HepG2 (cell line): Measurements from ENCODE around the gene MBOAT7. TPM values are rescaled to one million over a fixed set of nuclear protein-coding genes. Genes with fewer than 3 reads are reported as not detected.
"Not testable (repeated sequence)": the region's sequence is repeated elsewhere in the genome, so short reads cannot be mapped to it uniquely, and the experiment has no call there.

Source experiments
- ATAC-seq: fragments of 200-7000 bp; cut with Tn5 transposase; 3 replicates; pipeline ENCODE4 v1.9.1; 2020; ENCODE audit warnings: mild to moderate bottlenecking, moderate library complexity
- BruUV-seq: library from RNA; stranded (reverse); fragments of 400-500 nt; replicated peaks from 2 replicates; lab custom pipeline; 2021; lab: Mats Ljungman, UMichigan
- CTCF ChIA-PET: fragments of 300-600 bp; formaldehyde crosslinking; extraction: SDS; loops from one replicate; lab custom pipeline; 2021; ENCODE audit warnings: low total read pairs, inconsistent platforms, low intra/inter-chr PET ratio; lab: Yijun Ruan, JAX
- POLR2A ChIA-PET: fragments of 350-600 bp; sonication (Branson Sonifier 250); formaldehyde crosslinking; loops from one replicate; lab custom pipeline; 2020; ENCODE audit warnings: antibody characterized with exemption, inconsistent platforms; lab: Yijun Ruan, JAX
- DNase-seq: peaks from one replicate; pipeline ENCODE4 v3.0.0-alpha.2; 2015; ENCODE audit warnings: low spot score
- FAIRE-seq: peaks from 3 replicates; lab custom pipeline; 2011; peaks lifted over from hg19 to GRCh38; lab: Jason Lieb, UNC
- H2AFZ ChIP-seq: one replicate; pipeline ENCODE4 v1.6.1; 2011; ENCODE audit warnings: low read length, inconsistent platforms
- H3K27ac ChIP-seq: fragments of 300-600 bp; 3 replicates; pipeline ENCODE4 v1.8.0; 2011; ENCODE audit warnings: mixed run types, mild to moderate bottlenecking, mixed read lengths, low read length, inconsistent platforms; ENCODE audit not compliant: insufficient read depth; ENCODE audit errors: extremely low read length
- H3K27me3 ChIP-seq, 2 experiments: fragments of 200-600 bp in 1 of 2; 2 replicates in 1 of 2; 3 replicates in 1 of 2; pipeline versions ENCODE4 v1.6.0 to v1.8.0; 2011; ENCODE audit warnings: low read length in 2 of 2, mild to moderate bottlenecking in 2 of 2, moderate library complexity in 2 of 2, inconsistent platforms in 1 of 2; ENCODE audit not compliant: insufficient read depth in 2 of 2, control insufficient read depth in 1 of 2
- H3K36me3 ChIP-seq, 2 experiments: fragments of 200-600 bp in 1 of 2; replicated peaks in 1 of 2; 2 replicates in 1 of 2; 3 replicates in 1 of 2; pipeline versions ENCODE4 v1.5.1 to v1.8.0; 2011; ENCODE audit warnings: low read length in 2 of 2, inconsistent platforms in 1 of 2; ENCODE audit not compliant: insufficient read depth in 2 of 2, control insufficient read depth in 1 of 2
- H3K4me1 ChIP-seq: 2 replicates; pipeline ENCODE4 v1.5.1; 2012; ENCODE audit warnings: low read length, inconsistent platforms; ENCODE audit not compliant: insufficient read depth
- H3K4me2 ChIP-seq: 2 replicates; pipeline ENCODE4 v1.6.0; 2011; ENCODE audit warnings: low read depth, low read length, inconsistent platforms
- H3K4me3 ChIP-seq, 3 experiments: fragments of 200-600 bp in 1 of 3; sonication (generic), shearing (Covaris generic) in 1 of 3; replicated peaks in 1 of 3; 2 replicates each; pipeline ENCODE4 v1.5.1; 2011 to 2016; ENCODE audit warnings: low read length in 3 of 3, inconsistent platforms in 2 of 3, low read depth in 2 of 3, mild to moderate bottlenecking in 2 of 3, control low read depth in 1 of 3, mixed read lengths in 1 of 3; ENCODE audit not compliant: insufficient read depth in 1 of 3
- H3K79me2 ChIP-seq: one replicate; pipeline ENCODE4 v1.6.1; 2011; ENCODE audit warnings: low read length, inconsistent platforms; ENCODE audit not compliant: insufficient read depth
- H3K9ac ChIP-seq: 2 replicates; pipeline ENCODE4 v1.6.0; 2011; ENCODE audit warnings: mild to moderate bottlenecking, low read depth, low read length, inconsistent platforms; ENCODE audit not compliant: insufficient read depth
- H3K9me3 ChIP-seq: 2 replicates; pipeline ENCODE4 v1.5.1; 2012; ENCODE audit warnings: mild to moderate bottlenecking, low read length
- H4K20me1 ChIP-seq: 2 replicates; pipeline ENCODE4 v1.6.0; 2011; ENCODE audit warnings: inconsistent platforms, mild to moderate bottlenecking, low read length, moderate library complexity; ENCODE audit not compliant: insufficient read depth
- WGBS: methylation state at CpG from one replicate; pipeline ENCODE4 v1.1.6; 2017; ENCODE audit warnings: low lambda C conversion rate; 5-methylcytosine and 5-hydroxymethylcytosine counted together
- in situ Hi-C: cut with HindIII; loops from 2 replicates; pipeline ENCODE4 v1.10.0; 2017; ENCODE audit warnings: low pct_unique_long_range_greater_than_20kb; ENCODE audit not compliant: extremely low pct_ligation_motif_present
- intact Hi-C: fragments of 100-400 bp; cut with micrococcal nuclease; formaldehyde crosslinking; loops from one replicate; pipeline ENCODE4 v1.10.0; 2022; ENCODE audit not compliant: unreplicated experiment
- polyA plus RNA-seq, 8 experiments: library from polyadenylated mRNA; depleted of rRNA in 3 of 8; stranded (reverse) in 7 of 8; unstranded in 1 of 8; fragments of >200 nt; fragmentation: Illumina TruSeq in 4 of 8; extraction: Trizol in 4 of 8; gene quantifications; 2 replicates each; pipeline versions ENCODE4 v1.2.1 to v1.2.3, GENCODE V29; 2011 to 2016; ENCODE audit warnings: low read depth in 4 of 8, missing spikeins in 1 of 8, mixed read lengths in 1 of 8; ENCODE audit not compliant: insufficient read depth in 1 of 8
- total RNA-seq, 5 experiments: library from RNA; depleted of rRNA; stranded (reverse); fragments of >200 nt; fragmentation: Illumina TruSeq; extraction: Trizol; gene quantifications; 2 replicates each; pipeline ENCODE4 v1.2.3, GENCODE V29; 2016; ENCODE audit warnings: low read depth in 1 of 5

The MBOAT7 gene
- total and polyA plus RNA-seq, 2 of the 13 experiments (the other 11 are each of a cell fraction or from before 2014, with no cell fraction given) = 22.2 to 25.5 TPM

DNA sequence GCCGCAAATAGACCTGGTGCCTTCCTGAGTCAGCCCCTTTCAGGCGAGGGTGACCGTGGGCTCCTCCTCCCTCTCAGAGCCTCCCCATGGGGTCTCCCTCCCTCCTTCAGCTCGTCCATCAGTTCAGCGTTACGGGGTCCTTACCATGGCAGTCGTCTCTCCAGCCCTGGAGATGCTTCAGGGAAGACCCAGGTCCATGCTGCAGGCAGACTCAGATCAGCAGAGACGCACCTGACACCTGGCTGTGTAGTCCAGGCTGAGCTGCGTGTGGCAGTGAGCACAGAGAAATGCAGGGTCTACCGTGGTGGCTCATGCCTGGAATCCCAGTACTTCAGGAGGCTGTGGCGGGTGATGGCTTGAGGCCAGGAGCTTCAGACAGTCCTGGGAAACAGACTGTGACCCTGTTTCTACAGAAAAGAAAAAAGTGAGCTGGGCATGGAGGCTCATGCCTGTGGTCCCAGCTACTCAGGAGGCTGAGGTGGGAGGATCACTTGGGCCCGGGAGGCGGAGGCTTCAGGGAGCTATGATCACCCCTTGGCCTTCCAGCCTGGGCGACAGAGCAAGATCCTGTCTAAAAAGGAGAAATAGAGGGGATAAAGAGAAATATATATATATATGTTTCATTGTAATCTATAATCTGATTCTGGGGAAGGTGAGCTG is 34.0 kb upstream of the MBOAT7 start:
- H4K20me1 ChIP-seq, CTCF ChIA-PET, intact Hi-C loops, DNase-seq, H3K79me2 ChIP-seq, FAIRE-seq, in situ Hi-C loops, BruUV-seq, H3K4me3 ChIP-seq, H3K4me1 ChIP-seq, H2AFZ ChIP-seq, H3K36me3 ChIP-seq, H3K27ac ChIP-seq, H3K4me2 ChIP-seq, H3K9me3 ChIP-seq, H3K9ac ChIP-seq: not testable (repeated sequence)
- 8% methylated on average over 10 of the region's 14 CpGs for WGBS
- peak; percentile 19; the same call in 1 of the 3 replicates for ATAC-seq
- POLR2A ChIA-PET = interaction anchor here (1.0 kb wide), 1 partner anchor 34 kb away, joined by 3 read pairs; the partner anchor contains the start of gene MBOAT7
- peaks cover 1 to 27% of the 10 kb centered on the region in 2 experiments; a peak in 4 of 5 replicates for H3K27me3 ChIP-seq

DNA sequence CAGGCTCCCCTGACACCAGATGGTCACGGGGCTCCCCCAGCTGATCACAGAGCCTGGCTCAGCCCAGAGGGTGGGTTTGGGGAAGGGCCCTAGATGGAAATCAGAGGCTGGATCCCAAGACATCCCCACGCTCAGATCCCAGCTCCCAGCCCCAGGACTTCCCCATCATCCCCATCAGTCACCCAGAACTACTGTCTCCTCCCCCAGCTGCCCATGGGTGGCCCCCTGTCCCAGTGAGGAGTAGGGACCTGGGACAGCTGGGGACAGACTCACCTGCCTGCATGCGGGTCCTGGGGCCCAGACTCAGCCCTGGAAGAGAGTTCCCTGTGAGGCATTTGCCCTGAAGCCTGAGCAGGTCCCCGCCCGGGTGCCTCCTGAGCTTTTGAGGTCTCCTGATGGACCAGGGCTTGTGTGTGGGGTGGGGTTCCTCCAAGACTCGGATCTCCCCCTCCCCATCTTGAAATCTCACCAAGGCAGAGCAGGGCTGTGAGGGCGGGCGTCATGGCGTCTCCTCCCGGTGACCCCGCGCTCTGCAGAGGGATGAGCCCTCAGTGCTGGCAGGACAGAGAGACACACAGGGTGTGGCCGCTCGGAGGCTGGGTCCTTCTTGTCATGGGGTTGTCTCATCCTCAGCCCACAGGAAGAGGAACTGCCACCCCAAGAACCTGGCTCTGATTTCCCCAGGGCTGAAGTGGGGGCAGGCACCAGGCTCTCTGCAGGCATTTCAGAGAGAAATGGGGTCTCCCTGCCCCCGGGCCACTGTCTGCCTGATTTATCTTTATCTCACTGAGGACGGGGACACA is 33.3 kb upstream of the MBOAT7 start, which contains the start of gene LILRB3:
TSS of gene LILRB3 (minus strand) at position 534 of the 803 bp plus-strand sequence. CDS start at position 503, 31 bp downstream.
- H3K9ac ChIP-seq, H4K20me1 ChIP-seq, H3K79me2 ChIP-seq, DNase-seq, in situ Hi-C loops, H3K4me2 ChIP-seq, CTCF ChIA-PET, intact Hi-C loops, FAIRE-seq, H3K27ac ChIP-seq, H3K4me3 ChIP-seq, BruUV-seq, H3K36me3 ChIP-seq, H2AFZ ChIP-seq, H3K9me3 ChIP-seq: not testable (repeated sequence)
- peaks cover 3 to 22% of the 10 kb centered on the region in 2 experiments; a peak in 4 of 5 replicates for H3K27me3 ChIP-seq
- WGBS = 0% methylated on average over 9 of the region's 16 CpGs
- POLR2A ChIA-PET = interaction anchor here (1.0 kb wide), 1 partner anchor 33 kb away, joined by 3 read pairs; the partner anchor contains the start of gene MBOAT7
- ATAC-seq = peak; percentile 34
- H3K4me1 ChIP-seq = peaks cover 10% of the 10 kb centered on the region

DNA sequence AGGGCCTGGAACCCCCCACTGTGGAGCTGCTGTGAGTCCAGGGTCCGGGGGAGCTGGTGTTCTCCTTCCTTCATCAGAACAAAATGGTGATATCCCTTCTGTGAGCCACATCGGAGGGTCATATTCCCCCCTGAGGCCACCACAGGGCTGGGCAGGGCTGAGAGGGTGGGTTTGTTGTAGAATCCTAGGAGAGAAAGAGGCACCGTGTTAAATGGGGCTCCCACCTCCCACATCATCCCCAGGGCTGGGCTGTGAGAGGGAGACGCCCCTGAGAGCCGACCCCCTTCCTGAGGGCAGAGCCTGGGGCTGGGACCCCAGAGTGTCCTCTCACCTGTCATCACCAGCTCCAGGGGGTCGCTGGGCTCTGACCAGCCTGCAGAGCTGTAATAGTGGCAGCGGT is 32.6 kb upstream of the MBOAT7 start:
- CTCF ChIA-PET = not testable (repeated sequence)

DNA sequence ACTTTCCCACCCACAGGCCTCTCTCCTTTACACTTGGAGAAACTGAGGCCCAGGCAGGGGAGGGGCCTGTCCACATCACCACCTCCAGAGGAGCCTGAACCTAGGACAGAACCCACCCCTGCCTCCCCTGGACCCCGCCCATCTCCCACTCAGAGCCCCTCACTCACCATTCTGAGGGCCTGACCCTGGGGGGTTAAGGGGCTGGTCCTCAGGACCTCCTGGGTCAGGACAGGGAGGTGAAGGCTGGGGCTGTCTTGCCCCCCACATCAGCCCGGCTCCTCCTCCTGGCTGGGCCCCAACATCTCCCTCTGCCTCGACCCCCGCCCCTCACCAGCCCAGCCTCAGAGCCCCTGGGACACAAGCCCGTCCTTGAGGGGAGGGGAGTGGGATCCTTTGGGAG is 30.3 kb upstream of the MBOAT7 start:
- intact Hi-C loops, in situ Hi-C loops, H3K36me3 ChIP-seq, FAIRE-seq, H4K20me1 ChIP-seq, H3K9me3 ChIP-seq, H3K4me2 ChIP-seq, H3K4me3 ChIP-seq, H3K27ac ChIP-seq, DNase-seq, H3K9ac ChIP-seq, BruUV-seq, H3K79me2 ChIP-seq, POLR2A ChIA-PET, CTCF ChIA-PET, ATAC-seq, H2AFZ ChIP-seq: not testable (repeated sequence)
- Histone ChIP-seq H3K4me1 (peaks cover 21% of the 10 kb centered on the region), H3K27me3 (peaks cover 3 to 13% of the 10 kb centered on the region in 2 experiments; a peak in 4 of 5 replicates)
- 29% methylated on average over 1 of the region's 5 CpGs for WGBS

More for the DNA sequence above, 32.6 kb upstream of the MBOAT7 start:
- H3K9me3 ChIP-seq, FAIRE-seq, H3K79me2 ChIP-seq, H3K27ac ChIP-seq, DNase-seq, H3K36me3 ChIP-seq, H2AFZ ChIP-seq, POLR2A ChIA-PET, H3K9ac ChIP-seq, intact Hi-C loops, H4K20me1 ChIP-seq, H3K4me3 ChIP-seq, in situ Hi-C loops, H3K4me2 ChIP-seq, ATAC-seq, BruUV-seq: not testable (repeated sequence)
- peaks cover 3 to 20% of the 10 kb centered on the region in 2 experiments; a peak in 4 of 5 replicates for H3K27me3 ChIP-seq
- H3K4me1 ChIP-seq = peaks cover 18% of the 10 kb centered on the region
- WGBS = 100% methylated on average over 1 of the region's 7 CpGs
